WI38 (cell line): ENCODE results near the gene CPLX1.
"Not testable (repeated sequence)": the region's sequence is repeated elsewhere in the genome, so short reads cannot be mapped to it uniquely, and the experiment has no call there.

Experiments used
- H3K4me3 ChIP-seq: 2 replicates; pipeline ENCODE4 v1.5.1; 2011; ENCODE audit warnings: low read depth, mild to moderate bottlenecking, control low read depth, low read length
- CTCF ChIP-seq: IDR thresholded peaks from 2 replicates; pipeline ENCODE4 v1.5.1; 2012; ENCODE audit warnings: low read depth, mild to moderate bottlenecking, control low read depth, low read length

CPLX1 gene

GRCh38 chr4:815464-816146 lies 10.3 kb downstream of the CPLX1 start:
- TF ChIP-seq CTCF = no peak
- H3K4me3 ChIP-seq = no peak overlapping the region

GRCh38 chr4:814312-814850 lies 11.5 kb downstream of the CPLX1 start:
- no peak for TF ChIP-seq CTCF
- H3K4me3 ChIP-seq = no peak overlapping the region

GRCh38 chr4:813900-814299 lies 12.0 kb downstream of the CPLX1 start:
- TF ChIP-seq CTCF = no peak
- H3K4me3 ChIP-seq = no peak overlapping the region

- H3K4me3 ChIP-seq = no peak overlapping the region
- TF ChIP-seq CTCF = no peak
These were observed 16.9 kb downstream of the CPLX1 start for GRCh38 chr4:808860-809570.

GRCh38 chr4:807792-808191 lies 18.1 kb downstream of the CPLX1 start:
- no peak for TF ChIP-seq CTCF
- no peak overlapping the region for H3K4me3 ChIP-seq

GRCh38 chr4:806979-807378 lies 18.9 kb downstream of the CPLX1 start:
- not testable (repeated sequence) for H3K4me3 ChIP-seq

GRCh38 chr4:804804-805203 lies 21.1 kb downstream of the CPLX1 start:
- no peak for TF ChIP-seq CTCF
- H3K4me3 ChIP-seq = no peak overlapping the region

- TF ChIP-seq CTCF = no peak
- no peak overlapping the region for H3K4me3 ChIP-seq
These were observed 22.0 kb downstream of the CPLX1 start for GRCh38 chr4:803884-804283.
